ENCODE measurements around the gene TBXA2R.

DNA sequence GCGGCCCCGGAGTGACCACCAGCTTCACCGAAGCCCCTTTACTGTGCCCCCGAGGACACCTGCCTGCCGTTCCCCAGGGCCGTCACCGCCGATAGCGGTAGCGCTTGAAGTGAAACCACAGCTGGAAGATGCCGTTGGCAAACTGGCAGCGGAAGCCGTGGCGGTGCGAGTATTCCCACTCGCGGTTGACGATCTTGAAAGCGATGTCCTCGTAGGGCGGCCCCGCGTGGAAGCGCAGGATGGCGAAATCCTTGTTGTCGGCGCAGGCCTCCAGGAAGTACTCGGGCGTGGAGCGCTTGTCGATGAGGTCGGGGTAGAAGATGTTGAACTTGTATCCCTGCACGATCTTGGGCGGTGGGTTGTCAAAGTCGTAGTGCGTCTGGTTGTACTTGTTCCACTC, 5.2 kb upstream of the TBXA2R start:
- TF ChIP-seq, protein P1, sequence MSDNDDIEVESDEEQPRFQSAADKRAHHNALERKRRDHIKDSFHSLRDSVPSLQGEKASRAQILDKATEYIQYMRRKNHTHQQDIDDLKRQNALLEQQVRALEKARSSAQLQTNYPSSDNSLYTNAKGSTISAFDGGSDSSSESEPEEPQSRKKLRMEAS (IDR thresholded peaks at IDR 0.05; ENCODE audit: low read depth, low read length), result no peak
- TF ChIP-seq, protein P2, sequence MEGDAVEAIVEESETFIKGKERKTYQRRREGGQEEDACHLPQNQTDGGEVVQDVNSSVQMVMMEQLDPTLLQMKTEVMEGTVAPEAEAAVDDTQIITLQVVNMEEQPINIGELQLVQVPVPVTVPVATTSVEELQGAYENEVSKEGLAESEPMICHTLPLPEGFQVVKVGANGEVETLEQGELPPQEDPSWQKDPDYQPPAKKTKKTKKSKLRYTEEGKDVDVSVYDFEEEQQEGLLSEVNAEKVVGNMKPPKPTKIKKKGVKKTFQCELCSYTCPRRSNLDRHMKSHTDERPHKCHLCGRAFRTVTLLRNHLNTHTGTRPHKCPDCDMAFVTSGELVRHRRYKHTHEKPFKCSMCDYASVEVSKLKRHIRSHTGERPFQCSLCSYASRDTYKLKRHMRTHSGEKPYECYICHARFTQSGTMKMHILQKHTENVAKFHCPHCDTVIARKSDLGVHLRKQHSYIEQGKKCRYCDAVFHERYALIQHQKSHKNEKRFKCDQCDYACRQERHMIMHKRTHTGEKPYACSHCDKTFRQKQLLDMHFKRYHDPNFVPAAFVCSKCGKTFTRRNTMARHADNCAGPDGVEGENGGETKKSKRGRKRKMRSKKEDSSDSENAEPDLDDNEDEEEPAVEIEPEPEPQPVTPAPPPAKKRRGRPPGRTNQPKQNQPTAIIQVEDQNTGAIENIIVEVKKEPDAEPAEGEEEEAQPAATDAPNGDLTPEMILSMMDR (IDR thresholded peaks at IDR 0.05; ENCODE audit: low read depth, low read length), result no peak

Measured in NB4 (cell line).